NCI-H2227 treated with DMSO at 0.1 percent for 48 hours (cell line): Measurements from ENCODE around the gene DEDD2.
A peak's percentile ranks its signal among the peaks of the same experiment; 100 is the strongest.

ENCODE experiments used
- DNase-seq: peaks from one replicate; lab custom pipeline; 2025; lab: John Stamatoyannopoulos, UW

DEDD2 gene

GRCh38 chr19:42170715-42171114 is 46.8 kb downstream of the DEDD2 start:
- DNase-seq = no peak

GRCh38 chr19:42169486-42170413 is 47.7 kb downstream of the DEDD2 start:
- DNase-seq = peak; percentile 67

GRCh38 chr19:42168206-42168605 is 49.3 kb downstream of the DEDD2 start:
- DNase-seq = no peak

GRCh38 chr19:42166316-42166715 is 51.2 kb downstream of the DEDD2 start:
- no peak for DNase-seq

GRCh38 chr19:42165146-42165545 is 52.3 kb downstream of the DEDD2 start:
- DNase-seq = peak; percentile 73

- no peak for DNase-seq
Observed at GRCh38 chr19:42161616-42162263, 55.7 kb downstream of the DEDD2 start.

- no peak for DNase-seq
Observed at GRCh38 chr19:42159942-42160341, 57.5 kb downstream of the DEDD2 start.

GRCh38 chr19:42158926-42159325 is 58.6 kb downstream of the DEDD2 start:
- no peak for DNase-seq

GRCh38 chr19:42156571-42156970 is 60.9 kb downstream of the DEDD2 start:
- DNase-seq = no peak

GRCh38 chr19:42155796-42156195 is 61.7 kb downstream of the DEDD2 start:
- peak; percentile 66 for DNase-seq

- peak; percentile 79 for DNase-seq
Observed at GRCh38 chr19:42154471-42155323, 62.8 kb downstream of the DEDD2 start.

- peak; percentile 89 for DNase-seq
Observed at GRCh38 chr19:42153672-42154433, 63.6 kb downstream of the DEDD2 start.

GRCh38 chr19:42152910-42153671 is 64.4 kb downstream of the DEDD2 start:
- DNase-seq = peak; percentile 69

GRCh38 chr19:42151782-42152684 is 65.4 kb downstream of the DEDD2 start:
- DNase-seq = no peak

- DNase-seq = peak; percentile 86
Observed at GRCh38 chr19:42150911-42151361, 66.5 kb downstream of the DEDD2 start.

- DNase-seq = peak; percentile 93
Observed at GRCh38 chr19:42150364-42150763, 67.1 kb downstream of the DEDD2 start.

- DNase-seq = peak; percentile 77
Observed at GRCh38 chr19:42149447-42150202, 67.9 kb downstream of the DEDD2 start.
